SK-N-DZ (cell line): ENCODE data around the gene TMTC2.
"Not testable (repeated sequence)": the region's sequence is repeated elsewhere in the genome, so short reads cannot be mapped to it uniquely, and the experiment has no call there.

ENCODE experiments used
- DNase-seq: peaks from one replicate; pipeline ENCODE4 v3.0.0-alpha.2; 2015; ENCODE audit warnings: low spot score

TMTC2 gene

GRCh38 chr12:82725741-82726140 lies 39.0 kb downstream of the TMTC2 start:
- DNase-seq = no peak

GRCh38 chr12:82727886-82728285 lies 41.2 kb downstream of the TMTC2 start:
- no peak for DNase-seq

GRCh38 chr12:82728710-82729109 lies 42.0 kb downstream of the TMTC2 start:
- DNase-seq = no peak

- DNase-seq = no peak
Measured at GRCh38 chr12:82730953-82731459, 44.3 kb downstream of the TMTC2 start.

- no peak for DNase-seq
Measured at GRCh38 chr12:82740129-82741000, 53.7 kb downstream of the TMTC2 start.

- DNase-seq = peak; percentile 75
Measured at GRCh38 chr12:82745063-82745674, 58.5 kb downstream of the TMTC2 start.

- no peak for DNase-seq
Measured at GRCh38 chr12:82745807-82746206, 59.1 kb downstream of the TMTC2 start.

- DNase-seq = no peak
Measured at GRCh38 chr12:82746668-82747067, 60.0 kb downstream of the TMTC2 start.

- DNase-seq = no peak
Measured at GRCh38 chr12:82749015-82749414, 62.3 kb downstream of the TMTC2 start.

GRCh38 chr12:82754856-82755255 lies 68.2 kb downstream of the TMTC2 start:
- DNase-seq = no peak

- no peak for DNase-seq
Measured at GRCh38 chr12:82756303-82756702, 69.6 kb downstream of the TMTC2 start.

GRCh38 chr12:82757059-82757458 lies 70.4 kb downstream of the TMTC2 start:
- DNase-seq = no peak

GRCh38 chr12:82757656-82758055 lies 71.0 kb downstream of the TMTC2 start:
- DNase-seq = no peak

GRCh38 chr12:82758749-82759330 lies 72.1 kb downstream of the TMTC2 start:
- no peak for DNase-seq

- DNase-seq = no peak
Measured at GRCh38 chr12:82760423-82760822, 73.7 kb downstream of the TMTC2 start.

GRCh38 chr12:82765206-82765605 lies 78.5 kb downstream of the TMTC2 start:
- DNase-seq = not testable (repeated sequence)

GRCh38 chr12:82765971-82766705 lies 79.4 kb downstream of the TMTC2 start:
- no peak for DNase-seq

- no peak for DNase-seq
Measured at GRCh38 chr12:82774666-82775065, 88.0 kb downstream of the TMTC2 start.

- DNase-seq = no peak
Measured at GRCh38 chr12:82780517-82780916, 93.8 kb downstream of the TMTC2 start.

- no peak for DNase-seq
Measured at GRCh38 chr12:82781309-82781997, 94.7 kb downstream of the TMTC2 start.

GRCh38 chr12:82783435-82783834 lies 96.7 kb downstream of the TMTC2 start:
- DNase-seq = no peak
